Mucosa of rectum (tissue), 2 donors: ENCODE data around the gene CCL26.
A peak's percentile ranks its signal among the peaks of the same experiment; 100 is the strongest.
"Not testable (repeated sequence)": the region's sequence is repeated elsewhere in the genome, so short reads cannot be mapped to it uniquely, and the experiment has no call there.

Experiments
- H3K27ac ChIP-seq, 2 donors: one replicate each; pipeline ENCODE4 v1.7.0; 2013; ENCODE audit warnings: inconsistent platforms in 2 of 2, low read depth in 2 of 2, low read length in 2 of 2
- H3K27me3 ChIP-seq, 2 donors: one replicate each; pipeline ENCODE4 v1.7.0; 2013; ENCODE audit warnings: low read length in 2 of 2; ENCODE audit not compliant: control insufficient read depth in 2 of 2, insufficient read depth in 2 of 2
- H3K36me3 ChIP-seq, 2 donors: one replicate each; pipeline ENCODE4 v1.7.0; 2013; ENCODE audit warnings: low read length in 2 of 2; ENCODE audit not compliant: control insufficient read depth in 2 of 2, insufficient read depth in 2 of 2
- H3K4me1 ChIP-seq, 2 donors: one replicate each; pipeline ENCODE4 v1.7.0; 2013; ENCODE audit warnings: low read length in 2 of 2, mild to moderate bottlenecking in 1 of 2; ENCODE audit not compliant: control insufficient read depth in 2 of 2, insufficient read depth in 2 of 2
- H3K4me3 ChIP-seq, 2 donors: one replicate each; pipeline ENCODE4 v1.7.0; 2013; ENCODE audit warnings: low read length in 2 of 2
- H3K9ac ChIP-seq, 2 donors: one replicate each; pipeline ENCODE4 v1.7.0; 2013; ENCODE audit warnings: low read length in 2 of 2, low read depth in 1 of 2, mild to moderate bottlenecking in 1 of 2
- H3K9me3 ChIP-seq, 2 donors: one replicate each; pipeline ENCODE4 v1.7.0; 2013; ENCODE audit warnings: low read length in 2 of 2; ENCODE audit not compliant: control insufficient read depth in 2 of 2
- donor health status: healthy.
- donor health status: Normal muscosa, but diverticular disease.

CCL26 gene

GRCh38 chr7:75773958-75774357, 1.9 kb upstream of the CCL26 start:
- H3K4me1 ChIP-seq, H3K36me3 ChIP-seq, H3K27me3 ChIP-seq, H3K9me3 ChIP-seq, H3K9ac ChIP-seq, H3K27ac ChIP-seq, H3K4me3 ChIP-seq: not testable (repeated sequence)

GRCh38 chr7:75771224-75771623, 787 bp downstream of the CCL26 start:
- Histone ChIP-seq H3K27ac (no peak overlapping the region), H3K9ac (no peak overlapping the region), H3K9me3 (no peaks in the 10 kb centered on the region), H3K4me1 (no peaks in the 10 kb centered on the region), H3K4me3 (no peak overlapping the region), H3K27me3 (no peaks in the 10 kb centered on the region), H3K36me3 (no peaks in the 10 kb centered on the region)

- no peak overlapping the region for H3K27ac ChIP-seq
- no peaks in the 10 kb centered on the region for H3K4me1 ChIP-seq
- no peak overlapping the region for H3K4me3 ChIP-seq
- H3K36me3 ChIP-seq, result no peaks in the 10 kb centered on the region
- no peak overlapping the region for H3K9ac ChIP-seq
- H3K9me3 ChIP-seq, result no peaks in the 10 kb centered on the region
- no peaks in the 10 kb centered on the region for H3K27me3 ChIP-seq
Observed at GRCh38 chr7:75762350-75762917, 9.6 kb downstream of the CCL26 start.

GRCh38 chr7:75761801-75762200, 10.2 kb downstream of the CCL26 start:
- H3K27ac ChIP-seq, H3K4me3 ChIP-seq, H3K9me3 ChIP-seq, H3K36me3 ChIP-seq, H3K4me1 ChIP-seq, H3K27me3 ChIP-seq, H3K9ac ChIP-seq: not testable (repeated sequence)

- Histone ChIP-seq H3K4me3 (no peak overlapping the region), H3K27ac (no peak overlapping the region), H3K36me3 (no peaks in the 10 kb centered on the region), H3K9me3 (no peaks in the 10 kb centered on the region), H3K27me3 (no peaks in the 10 kb centered on the region), H3K9ac (no peak overlapping the region), H3K4me1 (no peaks in the 10 kb centered on the region)
Observed at GRCh38 chr7:75758491-75758890, 13.5 kb downstream of the CCL26 start.

- Histone ChIP-seq H3K36me3 (no peaks in the 10 kb centered on the region), H3K27ac (no peak overlapping the region), H3K4me3 (no peak overlapping the region), H3K9me3 (no peaks in the 10 kb centered on the region), H3K27me3 (no peaks in the 10 kb centered on the region), H3K9ac (no peak overlapping the region), H3K4me1 (no peaks in the 10 kb centered on the region)
Observed at GRCh38 chr7:75757860-75758259, 14.2 kb downstream of the CCL26 start.

GRCh38 chr7:75756991-75757676, 14.9 kb downstream of the CCL26 start:
- Histone ChIP-seq H3K36me3 (no peaks in the 10 kb centered on the region), H3K9me3 (no peaks in the 10 kb centered on the region), H3K27ac (no peak overlapping the region), H3K9ac (no peak overlapping the region), H3K27me3 (no peaks in the 10 kb centered on the region), H3K4me3 (no peak overlapping the region), H3K4me1 (no peaks in the 10 kb centered on the region)

GRCh38 chr7:75756206-75756990, 15.6 kb downstream of the CCL26 start:
- Histone ChIP-seq H3K9me3 (no peaks in the 10 kb centered on the region), H3K27me3 (no peaks in the 10 kb centered on the region), H3K9ac (no peak overlapping the region), H3K4me3 (no peak overlapping the region), H3K4me1 (no peaks in the 10 kb centered on the region), H3K36me3 (no peaks in the 10 kb centered on the region), H3K27ac (no peak overlapping the region)

- H3K9ac ChIP-seq, result no peak overlapping the region
- H3K9me3 ChIP-seq, result no peaks in the 10 kb centered on the region
- H3K36me3 ChIP-seq, result no peaks in the 10 kb centered on the region
- no peaks in the 10 kb centered on the region for H3K27me3 ChIP-seq
- H3K4me3 ChIP-seq, result no peak overlapping the region
- peaks cover 3 to 11% of the 10 kb centered on the region in 2 donors for H3K4me1 ChIP-seq
- no peak overlapping the region for H3K27ac ChIP-seq
Observed at GRCh38 chr7:75743455-75743859, 28.6 kb downstream of the CCL26 start.

GRCh38 chr7:75740846-75741497, 31.0 kb downstream of the CCL26 start:
- H3K27ac ChIP-seq, result no peak overlapping the region
- no peak overlapping the region for H3K9ac ChIP-seq
- no peaks in the 10 kb centered on the region for H3K36me3 ChIP-seq
- H3K27me3 ChIP-seq, result no peaks in the 10 kb centered on the region
- no peaks in the 10 kb centered on the region for H3K9me3 ChIP-seq
- peaks cover 13 to 19% of the 10 kb centered on the region in 2 donors for H3K4me1 ChIP-seq
- H3K4me3 ChIP-seq, result peak overlapping the region in 1 of 2 donors; percentile 31
